ENCODE data around the gene SIGLEC7. TPM values are rescaled to one million over a fixed set of nuclear protein-coding genes. Genes with fewer than 3 reads are reported as not detected.

SIGLEC7 gene
- total and polyA plus RNA-seq, 10 of the 15 experiments (the other 5 are each of a cell fraction or from before 2014, with no cell fraction given): 0.15 TPM; not detected in 9

DNA sequence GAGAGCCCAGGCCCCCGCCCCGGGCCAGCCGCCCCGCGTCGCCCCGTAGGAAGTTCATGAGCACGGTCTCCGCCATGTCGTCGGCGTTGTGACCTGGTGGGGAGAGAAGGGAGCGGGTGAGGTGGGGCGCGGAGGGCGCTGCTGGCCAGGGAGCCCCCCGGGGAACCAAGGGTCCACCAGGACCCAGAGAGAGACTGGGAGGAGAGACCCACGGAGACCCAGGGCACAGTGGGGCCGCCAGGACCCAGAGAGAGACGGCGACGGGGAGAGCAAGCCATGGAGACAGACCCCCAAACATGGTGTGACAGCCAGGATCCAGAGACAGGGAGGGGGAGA lies 43.1 kb upstream of the SIGLEC7 start:
- FAIRE-seq: no peak
- ChIA-PET POLR2A (no interaction called here), RAD21 (ENCODE audit: unreplicated experiment) (no interaction called here), SMC1A (ENCODE audit: uncharacterized antibody, unreplicated experiment) (no interaction called here), CTCF (no interaction called here)
- no peaks in the 10 kb centered on the region for H3K79me2 ChIP-seq (ENCODE audit: control insufficient read depth, insufficient read depth, low read length)
- H3K4me2 ChIP-seq (ENCODE audit: control insufficient read depth, insufficient read depth): no peak overlapping the region
- H3K9ac ChIP-seq (ENCODE audit: control insufficient read depth, insufficient read depth, low read length): no peak overlapping the region
- peaks cover 6% of the 10 kb centered on the region in 2 experiments; a peak in 3 of 4 replicates for H3K36me3 ChIP-seq (ENCODE audit: control insufficient read depth in 2 of 2, insufficient read depth in 2 of 2, low read length in 1 of 2)
- intact Hi-C loops (cut with micrococcal nuclease; ENCODE audit: unreplicated experiment) (no loop called here), in situ Hi-C loops (cut with MboI) (loop anchor here (10.0 kb wide), 1 partner anchor 164 kb away; no protein-coding TSS in a partner anchor)
- WGBS (ENCODE audit: insufficient coverage, insufficient replicate concordance, low lambda C conversion rate, missing lambda C conversion rate): 95% methylated on average over 19 of the region's 22 CpGs
- DNase-seq (ENCODE audit: low read depth, low spot score): no peak
- ATAC-seq: no peak
- no peak overlapping the region for H2AFZ ChIP-seq (ENCODE audit: control insufficient read depth, low read depth, low read length)
- no peak overlapping the region for H3K4me3 ChIP-seq
- no TSS peak for BruUV-seq (replicated peaks)
- H3K27ac ChIP-seq (ENCODE audit: control insufficient read depth, insufficient read depth): no peak overlapping the region
- no peaks in the 10 kb centered on the region; the same call in 1 of the 2 replicates for H4K20me1 ChIP-seq (ENCODE audit: control insufficient read depth, insufficient read depth)
- no peak for TF ChIP-seq POLR2A (IDR thresholded peaks at IDR 0.05; ENCODE audit: low read depth, low read length)
- no peak for TF ChIP-seq RUNX3 (IDR thresholded peaks at IDR 0.05; ENCODE audit: low read length)
- TF ChIP-seq, protein P1, sequence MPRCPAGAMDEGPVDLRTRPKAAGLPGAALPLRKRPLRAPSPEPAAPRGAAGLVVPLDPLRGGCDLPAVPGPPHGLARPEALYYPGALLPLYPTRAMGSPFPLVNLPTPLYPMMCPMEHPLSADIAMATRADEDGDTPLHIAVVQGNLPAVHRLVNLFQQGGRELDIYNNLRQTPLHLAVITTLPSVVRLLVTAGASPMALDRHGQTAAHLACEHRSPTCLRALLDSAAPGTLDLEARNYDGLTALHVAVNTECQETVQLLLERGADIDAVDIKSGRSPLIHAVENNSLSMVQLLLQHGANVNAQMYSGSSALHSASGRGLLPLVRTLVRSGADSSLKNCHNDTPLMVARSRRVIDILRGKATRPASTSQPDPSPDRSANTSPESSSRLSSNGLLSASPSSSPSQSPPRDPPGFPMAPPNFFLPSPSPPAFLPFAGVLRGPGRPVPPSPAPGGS (IDR thresholded peaks at IDR 0.05; ENCODE audit: borderline replicate concordance, insufficient read depth, low read depth, low read length, poor library complexity, severe bottlenecking): no peak
- no peak for TF ChIP-seq ZNF592 (IDR thresholded peaks at IDR 0.05)
- no peak for TF ChIP-seq DPF2 (IDR thresholded peaks at IDR 0.05)
- TF ChIP-seq STAT3 (IDR thresholded peaks at IDR 0.05; ENCODE audit: low read depth, low read length): no peak
- TF ChIP-seq ETV6 (conservative IDR thresholded peaks at IDR 0.05 in 1 of 2, IDR thresholded peaks at IDR 0.05 in 1 of 2; ENCODE audit: borderline replicate concordance in 1 of 2, low read depth in 1 of 2): no peak
- TF ChIP-seq EED (IDR thresholded peaks at IDR 0.05; ENCODE audit: low read depth): no peak
- TF ChIP-seq IRF5 (IDR thresholded peaks at IDR 0.05; ENCODE audit: borderline replicate concordance): no peak
- TF ChIP-seq CBX5 (IDR thresholded peaks at IDR 0.05; ENCODE audit: low read depth): no peak
- H3K27me3 ChIP-seq (replicated peaks in 1 of 2; ENCODE audit: control insufficient read depth in 2 of 2, insufficient read depth in 2 of 2, low read length in 1 of 2): no peaks in the 10 kb centered on the region
- no peaks in the 10 kb centered on the region for H3K9me3 ChIP-seq (replicated peaks; ENCODE audit: control insufficient read depth, insufficient read depth, low read length)
- H3K4me1 ChIP-seq (ENCODE audit: control insufficient read depth, insufficient read depth, low read length): no peaks in the 10 kb centered on the region; the same call in 1 of the 2 replicates

All from GM12878 (cell line).